Thoracic aorta (tissue), 2 donors: Measurements from ENCODE around the gene SEMA4D. TPM values are rescaled to one million over a fixed set of nuclear protein-coding genes. Genes with fewer than 3 reads are reported as not detected.

Source experiments
- ATAC-seq: fragments of 150-250 bp; one replicate; pipeline ENCODE4 v1.8.0; 2017; ENCODE audit warnings: low read depth; ENCODE audit not compliant: insufficient number of reproducible peaks, low FRiP score
- DNase-seq: peaks from one replicate; pipeline ENCODE4 v3.0.0-alpha.2; 2020; ENCODE audit warnings: low spot score
- H3K27ac ChIP-seq, 2 donors: fragments of 200-600 bp; sonication (generic); 1 replicate in 1 of 2; 2 replicates in 1 of 2; pipeline ENCODE4 v1.5.1; 2016; ENCODE audit warnings: mild to moderate bottlenecking in 2 of 2, moderate library complexity in 2 of 2
- H3K27me3 ChIP-seq: fragments of 200-600 bp; sonication (generic); replicated peaks from 2 replicates; pipeline ENCODE4 v1.6.0; 2016; ENCODE audit warnings: mild to moderate bottlenecking; ENCODE audit not compliant: insufficient read depth
- H3K36me3 ChIP-seq: fragments of 200-600 bp; sonication (generic); one replicate; pipeline ENCODE4 v1.5.1; 2016
- H3K4me1 ChIP-seq, 2 donors: fragments of 200-600 bp; sonication (generic); 1 replicate in 1 of 2; 2 replicates in 1 of 2; pipeline versions ENCODE4 v1.5.1 to v1.6.0; 2016; ENCODE audit warnings: low read depth in 2 of 2, mild to moderate bottlenecking in 1 of 2; ENCODE audit not compliant: control insufficient read depth in 1 of 2
- H3K4me3 ChIP-seq: fragments of 200-600 bp; sonication (generic); 2 replicates; pipeline ENCODE4 v1.5.1; 2016; ENCODE audit warnings: mild to moderate bottlenecking
- H3K9me3 ChIP-seq: fragments of 200-600 bp; sonication (generic); 2 replicates; pipeline ENCODE4 v1.5.1; 2016
- CTCF ChIP-seq: fragments of 200-600 bp; sonication (generic); IDR thresholded peaks from one replicate; pipeline ENCODE4 v1.5.1; 2019; ENCODE audit warnings: antibody characterized with exemption
- total RNA-seq, 2 donors: library from RNA; depleted of rRNA; stranded (reverse); fragments of >200 nt; gene quantifications; one replicate each; pipeline versions ENCODE4 v1.1.0 to v1.2.3, GENCODE V29; 2016

The SEMA4D gene
- total RNA-seq, 2 donors from 2014 or later, result 16.9 to 20.2 TPM

- no peaks in the 10 kb centered on the region for H3K9me3 ChIP-seq
- H3K4me1 ChIP-seq, result no peaks in the 10 kb centered on the region
- no peaks in the 10 kb centered on the region for H3K27me3 ChIP-seq
- ATAC-seq, result no peak
- H3K27ac ChIP-seq, result no peak overlapping the region
- no peak overlapping the region for H3K4me3 ChIP-seq
- TF ChIP-seq CTCF, result no peak
- DNase-seq, result no peak
- no peaks in the 10 kb centered on the region for H3K36me3 ChIP-seq
Observed at GRCh38 chr9:89468281-89468960, 29.5 kb downstream of the SEMA4D start.

- H3K27ac ChIP-seq, result no peak overlapping the region
- H3K4me3 ChIP-seq, result no peak overlapping the region
- DNase-seq (no peak), ATAC-seq (no peak)
- H3K4me1 ChIP-seq, result peaks cover 0 to 5% of the 10 kb centered on the region in 2 donors
- H3K36me3 ChIP-seq, result no peaks in the 10 kb centered on the region
- H3K9me3 ChIP-seq, result no peaks in the 10 kb centered on the region
- no peak for TF ChIP-seq CTCF
- H3K27me3 ChIP-seq, result no peaks in the 10 kb centered on the region
Observed at GRCh38 chr9:89467278-89467625, 30.7 kb downstream of the SEMA4D start.

GRCh38 chr9:89466451-89467277 is 31.2 kb downstream of the SEMA4D start:
- H3K36me3 ChIP-seq, result no peaks in the 10 kb centered on the region
- TF ChIP-seq CTCF, result no peak
- ATAC-seq (no peak), DNase-seq (no peak)
- no peaks in the 10 kb centered on the region for H3K27me3 ChIP-seq
- no peaks in the 10 kb centered on the region for H3K9me3 ChIP-seq
- peaks cover 2 to 10% of the 10 kb centered on the region in 2 donors for H3K4me1 ChIP-seq
- H3K27ac ChIP-seq, result no peak overlapping the region
- H3K4me3 ChIP-seq, result no peak overlapping the region

GRCh38 chr9:89465726-89466308 is 32.1 kb downstream of the SEMA4D start:
- no peak for ATAC-seq
- no peak for DNase-seq

More at GRCh38 chr9:89465726-89466308, 32.1 kb downstream of the SEMA4D start:
- TF ChIP-seq CTCF, result no peak
- no peaks in the 10 kb centered on the region for H3K27me3 ChIP-seq
- no peak overlapping the region for H3K27ac ChIP-seq
- H3K4me1 ChIP-seq, result peaks cover 2 to 19% of the 10 kb centered on the region in 2 donors
- H3K4me3 ChIP-seq, result no peak overlapping the region
- no peaks in the 10 kb centered on the region for H3K36me3 ChIP-seq
- H3K9me3 ChIP-seq, result no peaks in the 10 kb centered on the region
